Lung (tissue), 12 donors: ENCODE data around the gene USP27X. TPM values are rescaled to one million over a fixed set of nuclear protein-coding genes. Genes with fewer than 3 reads are reported as not detected.

Experiments
- ATAC-seq: fragments of 200-7000 bp; cut with Tn5 transposase; one replicate; pipeline ENCODE4 v1.9.1; 2020; ENCODE audit warnings: moderate number of reproducible peaks; ENCODE audit not compliant: insufficient read depth, low FRiP score
- DNase-seq, 3 donors: peaks; one replicate each; pipeline ENCODE4 v3.0.0-alpha.2; 2013 to 2017
- H3K27ac ChIP-seq, 2 donors: one replicate each; pipeline ENCODE4 v1.5.1; 2013; ENCODE audit warnings: mild to moderate bottlenecking in 2 of 2, moderate library complexity in 2 of 2, control low read depth in 1 of 2, inconsistent platforms in 1 of 2, low read depth in 1 of 2, low read length in 1 of 2
- H3K27me3 ChIP-seq, 3 donors: one replicate each; pipeline ENCODE4 v1.5.1; 2013; ENCODE audit warnings: low read length in 2 of 3; ENCODE audit not compliant: control insufficient read depth in 3 of 3, insufficient read depth in 3 of 3
- H3K36me3 ChIP-seq, 4 donors: one replicate each; pipeline ENCODE4 v1.5.1; 2013; ENCODE audit warnings: low read length in 4 of 4, mild to moderate bottlenecking in 1 of 4, moderate library complexity in 1 of 4; ENCODE audit not compliant: control insufficient read depth in 4 of 4, insufficient read depth in 4 of 4
- H3K4me1 ChIP-seq, 5 donors: one replicate each; pipeline ENCODE4 v1.5.1; 2013; ENCODE audit warnings: low read length in 5 of 5, mild to moderate bottlenecking in 2 of 5, moderate library complexity in 1 of 5; ENCODE audit not compliant: control insufficient read depth in 5 of 5, insufficient read depth in 5 of 5
- H3K4me3 ChIP-seq: one replicate; pipeline ENCODE4 v1.5.1; 2013; ENCODE audit warnings: mild to moderate bottlenecking, control low read depth, moderate library complexity
- H3K9ac ChIP-seq, 2 donors: one replicate each; pipeline ENCODE4 v1.5.1; 2013; ENCODE audit warnings: low read length in 2 of 2, control low read depth in 1 of 2; ENCODE audit not compliant: insufficient read depth in 1 of 2
- H3K9me3 ChIP-seq, 4 donors: one replicate each; pipeline ENCODE4 v1.5.1; 2013; ENCODE audit warnings: low read length in 3 of 4, mild to moderate bottlenecking in 1 of 4, moderate library complexity in 1 of 4; ENCODE audit not compliant: control insufficient read depth in 4 of 4, insufficient read depth in 3 of 4
- WGBS, 2 donors: extraction: QIAGEN DNeasy Blood & Tissue Kit; methylation state at CpG; one replicate each; pipeline ENCODE4 v1.1.7; 2013; 5-methylcytosine and 5-hydroxymethylcytosine counted together
- polyA plus RNA-seq, 2 donors: library from polyadenylated mRNA; stranded (reverse); fragments of 200-250 nt; gene quantifications; one replicate each; pipeline ENCODE4 v1.2.1, GENCODE V29; 2013
- total RNA-seq, 2 donors: library from RNA; depleted of rRNA in 1 of 2; stranded (reverse); fragments of >200 nt in 1 of 2; gene quantifications; one replicate each; pipeline ENCODE4 v1.2.1, GENCODE V29; 2014 to 2021
- TF ChIP-seq, protein P1 (sequence below): IDR thresholded peaks from 2 replicates; pipeline ENCODE4 v1.5.1; 2012; ENCODE audit warnings: mild to moderate bottlenecking; ENCODE audit errors: control extremely low read depth, extremely low read depth
- donor health status: control.
- donor health status: control.
- donor health status: Bipolar disorder and iron deficiency.
- donor health status: healthy.
- donor health status: DM: yes; HTN: yes; CAD: no.

Gene USP27X
- total and polyA plus RNA-seq, 4 donors = 2.0 to 5.0 (median 3.9) TPM

DNA sequence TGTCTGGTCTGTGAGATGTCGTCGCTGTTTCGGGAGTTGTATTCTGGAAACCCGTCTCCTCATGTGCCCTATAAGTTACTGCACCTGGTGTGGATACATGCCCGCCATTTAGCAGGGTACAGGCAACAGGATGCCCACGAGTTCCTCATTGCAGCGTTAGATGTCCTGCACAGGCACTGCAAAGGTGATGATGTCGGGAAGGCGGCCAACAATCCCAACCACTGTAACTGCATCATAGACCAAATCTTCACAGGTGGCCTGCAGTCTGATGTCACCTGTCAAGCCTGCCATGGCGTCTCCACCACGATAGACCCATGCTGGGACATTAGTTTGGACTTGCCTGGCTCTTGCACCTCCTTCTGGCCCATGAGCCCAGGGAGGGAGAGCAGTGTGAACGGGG lies 1.4 kb downstream of the USP27X start:
- Histone ChIP-seq H3K9me3 (peaks cover 0 to 2% (median 0%) of the 10 kb centered on the region in 4 donors), H3K4me3 (no peak overlapping the region), H3K4me1 (peaks cover 0 to 11% (median 3%) of the 10 kb centered on the region in 5 donors), H3K36me3 (no peaks in the 10 kb centered on the region), H3K9ac (no peak overlapping the region), H3K27me3 (peaks cover 0 to 3% (median 0%) of the 10 kb centered on the region in 3 donors), H3K27ac (no peak overlapping the region)
- TF ChIP-seq, protein P1, sequence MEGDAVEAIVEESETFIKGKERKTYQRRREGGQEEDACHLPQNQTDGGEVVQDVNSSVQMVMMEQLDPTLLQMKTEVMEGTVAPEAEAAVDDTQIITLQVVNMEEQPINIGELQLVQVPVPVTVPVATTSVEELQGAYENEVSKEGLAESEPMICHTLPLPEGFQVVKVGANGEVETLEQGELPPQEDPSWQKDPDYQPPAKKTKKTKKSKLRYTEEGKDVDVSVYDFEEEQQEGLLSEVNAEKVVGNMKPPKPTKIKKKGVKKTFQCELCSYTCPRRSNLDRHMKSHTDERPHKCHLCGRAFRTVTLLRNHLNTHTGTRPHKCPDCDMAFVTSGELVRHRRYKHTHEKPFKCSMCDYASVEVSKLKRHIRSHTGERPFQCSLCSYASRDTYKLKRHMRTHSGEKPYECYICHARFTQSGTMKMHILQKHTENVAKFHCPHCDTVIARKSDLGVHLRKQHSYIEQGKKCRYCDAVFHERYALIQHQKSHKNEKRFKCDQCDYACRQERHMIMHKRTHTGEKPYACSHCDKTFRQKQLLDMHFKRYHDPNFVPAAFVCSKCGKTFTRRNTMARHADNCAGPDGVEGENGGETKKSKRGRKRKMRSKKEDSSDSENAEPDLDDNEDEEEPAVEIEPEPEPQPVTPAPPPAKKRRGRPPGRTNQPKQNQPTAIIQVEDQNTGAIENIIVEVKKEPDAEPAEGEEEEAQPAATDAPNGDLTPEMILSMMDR = no peak
- ATAC-seq = no peak
- no peak for DNase-seq
- 83 to 90% methylated on average over 12 of the region's 12 CpGs for WGBS, 2 donors

DNA sequence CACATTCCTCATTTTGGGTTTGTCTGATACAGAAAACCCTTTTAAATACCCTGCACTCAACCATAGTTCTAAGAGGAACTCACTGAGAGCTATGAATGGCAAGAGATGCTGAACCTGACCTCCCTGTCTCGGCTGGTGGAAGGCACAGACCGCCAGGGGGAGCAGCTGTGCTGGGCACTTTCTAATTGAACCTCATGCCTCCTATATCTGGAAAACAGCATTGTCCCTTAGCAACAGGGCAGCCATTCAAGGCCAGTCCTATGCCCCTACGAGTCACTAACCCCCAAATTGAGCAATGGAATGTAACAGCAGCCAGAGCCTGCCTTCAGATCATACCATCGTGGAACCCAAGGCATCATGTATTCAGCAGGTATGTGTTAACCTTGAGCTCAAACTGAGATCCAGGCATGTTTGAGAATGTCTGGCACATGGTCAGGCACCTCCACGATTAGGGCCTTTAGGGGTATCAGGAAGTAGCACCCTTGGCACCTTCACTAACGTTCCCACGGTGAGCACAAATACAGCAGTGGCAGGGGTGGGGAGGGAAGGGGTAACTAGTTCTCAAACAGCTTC lies 5.1 kb downstream of the USP27X start:
- WGBS, 2 donors = 31 to 44% methylated on average over 7 of the region's 7 CpGs
- no peak overlapping the region for H3K4me3 ChIP-seq
- H3K9ac ChIP-seq = no peak overlapping the region
- ATAC-seq (peak; percentile 31), DNase-seq (peak; percentile 61 to 72 (median 62))
- TF ChIP-seq, protein P1 = peak; percentile 51
- no peak overlapping the region for H3K27ac ChIP-seq
- H3K4me1 ChIP-seq = peaks cover 0 to 7% (median 0%) of the 10 kb centered on the region in 5 donors
- peaks cover 0 to 6% (median 3%) of the 10 kb centered on the region in 3 donors for H3K27me3 ChIP-seq
- H3K36me3 ChIP-seq = no peaks in the 10 kb centered on the region
- H3K9me3 ChIP-seq = peaks cover 0 to 2% (median 0%) of the 10 kb centered on the region in 4 donors

DNA sequence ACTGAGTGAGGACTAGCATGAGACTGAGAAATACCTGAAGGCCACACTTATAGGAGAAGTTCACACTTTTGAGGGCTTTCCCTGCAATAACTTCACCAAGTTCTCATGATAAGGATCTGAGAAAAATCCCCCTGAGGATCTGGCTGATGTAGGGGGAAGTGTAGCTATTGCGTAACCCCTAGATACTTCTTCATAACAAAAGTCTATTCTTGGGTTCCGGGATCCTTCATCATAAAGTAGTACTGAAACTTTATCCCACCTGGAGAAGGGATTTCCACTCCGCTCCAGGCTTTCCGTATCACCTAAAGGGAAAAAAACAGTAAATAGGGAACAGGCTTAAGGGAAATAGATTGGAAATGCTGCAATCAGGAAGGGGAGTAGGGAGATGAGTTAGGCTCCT lies 13.3 kb downstream of the USP27X start:
- Histone ChIP-seq H3K4me1 (no peaks in the 10 kb centered on the region), H3K4me3 (no peak overlapping the region), H3K9me3 (peaks cover 0 to 3% (median 0%) of the 10 kb centered on the region in 4 donors), H3K27me3 (peaks cover 0 to 3% (median 0%) of the 10 kb centered on the region in 3 donors), H3K9ac (no peak overlapping the region), H3K36me3 (no peaks in the 10 kb centered on the region), H3K27ac (no peak overlapping the region)
- DNase-seq (peak in 1 of 3 donors; percentile 23), ATAC-seq (no peak)
- TF ChIP-seq, protein P1 = no peak
- whole genome bisulfite sequencing, 2 donors = 50 to 70% methylated on average over 4 of the region's 4 CpGs
